HepG2 (cell line): ENCODE measurements around the gene SEZ6. TPM values are rescaled to one million over a fixed set of nuclear protein-coding genes. Genes with fewer than 3 reads are reported as not detected.

Experiments used
- ATAC-seq: fragments of 200-7000 bp; cut with Tn5 transposase; 3 replicates; pipeline ENCODE4 v1.9.1; 2020; ENCODE audit warnings: mild to moderate bottlenecking, moderate library complexity
- BruUV-seq: library from RNA; stranded (reverse); fragments of 400-500 nt; replicated peaks from 2 replicates; lab custom pipeline; 2021; lab: Mats Ljungman, UMichigan
- CTCF ChIA-PET: fragments of 300-600 bp; formaldehyde crosslinking; extraction: SDS; loops from one replicate; lab custom pipeline; 2021; ENCODE audit warnings: low total read pairs, inconsistent platforms, low intra/inter-chr PET ratio; lab: Yijun Ruan, JAX
- POLR2A ChIA-PET: fragments of 350-600 bp; sonication (Branson Sonifier 250); formaldehyde crosslinking; loops from one replicate; lab custom pipeline; 2020; ENCODE audit warnings: antibody characterized with exemption, inconsistent platforms; lab: Yijun Ruan, JAX
- DNase-seq: peaks from one replicate; pipeline ENCODE4 v3.0.0-alpha.2; 2015; ENCODE audit warnings: low spot score
- FAIRE-seq: peaks from 3 replicates; lab custom pipeline; 2011; peaks lifted over from hg19 to GRCh38; lab: Jason Lieb, UNC
- H2AFZ ChIP-seq: one replicate; pipeline ENCODE4 v1.6.1; 2011; ENCODE audit warnings: low read length, inconsistent platforms
- H3K27ac ChIP-seq: fragments of 300-600 bp; 3 replicates; pipeline ENCODE4 v1.8.0; 2011; ENCODE audit warnings: mixed run types, mild to moderate bottlenecking, mixed read lengths, low read length, inconsistent platforms; ENCODE audit not compliant: insufficient read depth; ENCODE audit errors: extremely low read length
- H3K27me3 ChIP-seq, 2 experiments: fragments of 200-600 bp in 1 of 2; 2 replicates in 1 of 2; 3 replicates in 1 of 2; pipeline versions ENCODE4 v1.6.0 to v1.8.0; 2011; ENCODE audit warnings: low read length in 2 of 2, mild to moderate bottlenecking in 2 of 2, moderate library complexity in 2 of 2, inconsistent platforms in 1 of 2; ENCODE audit not compliant: insufficient read depth in 2 of 2, control insufficient read depth in 1 of 2
- H3K36me3 ChIP-seq, 2 experiments: fragments of 200-600 bp in 1 of 2; replicated peaks in 1 of 2; 2 replicates in 1 of 2; 3 replicates in 1 of 2; pipeline versions ENCODE4 v1.5.1 to v1.8.0; 2011; ENCODE audit warnings: low read length in 2 of 2, inconsistent platforms in 1 of 2; ENCODE audit not compliant: insufficient read depth in 2 of 2, control insufficient read depth in 1 of 2
- H3K4me1 ChIP-seq: 2 replicates; pipeline ENCODE4 v1.5.1; 2012; ENCODE audit warnings: low read length, inconsistent platforms; ENCODE audit not compliant: insufficient read depth
- H3K4me2 ChIP-seq: 2 replicates; pipeline ENCODE4 v1.6.0; 2011; ENCODE audit warnings: low read depth, low read length, inconsistent platforms
- H3K4me3 ChIP-seq, 3 experiments: fragments of 200-600 bp in 1 of 3; sonication (generic), shearing (Covaris generic) in 1 of 3; replicated peaks in 1 of 3; 2 replicates each; pipeline ENCODE4 v1.5.1; 2011 to 2016; ENCODE audit warnings: low read length in 3 of 3, inconsistent platforms in 2 of 3, low read depth in 2 of 3, mild to moderate bottlenecking in 2 of 3, control low read depth in 1 of 3, mixed read lengths in 1 of 3; ENCODE audit not compliant: insufficient read depth in 1 of 3
- H3K79me2 ChIP-seq: one replicate; pipeline ENCODE4 v1.6.1; 2011; ENCODE audit warnings: low read length, inconsistent platforms; ENCODE audit not compliant: insufficient read depth
- H3K9ac ChIP-seq: 2 replicates; pipeline ENCODE4 v1.6.0; 2011; ENCODE audit warnings: mild to moderate bottlenecking, low read depth, low read length, inconsistent platforms; ENCODE audit not compliant: insufficient read depth
- H3K9me3 ChIP-seq: 2 replicates; pipeline ENCODE4 v1.5.1; 2012; ENCODE audit warnings: mild to moderate bottlenecking, low read length
- H4K20me1 ChIP-seq: 2 replicates; pipeline ENCODE4 v1.6.0; 2011; ENCODE audit warnings: inconsistent platforms, mild to moderate bottlenecking, low read length, moderate library complexity; ENCODE audit not compliant: insufficient read depth
- HOXD1 ChIP-seq: sonication (generic); formaldehyde crosslinking; IDR thresholded peaks from 2 replicates; pipeline ENCODE4 v1.5.0; 2020; ENCODE audit warnings: missing genetic modification reagents
- JUNB ChIP-seq: sonication (generic); formaldehyde crosslinking; IDR thresholded peaks from 2 replicates; pipeline ENCODE4 v1.8.0; 2022; ENCODE audit warnings: missing genetic modification reagents, mild to moderate bottlenecking, borderline replicate concordance
- NFE2L2 ChIP-seq: fragments of 150-350 bp; IDR thresholded peaks from 2 replicates; pipeline ENCODE4 v1.6.1; 2014; ENCODE audit warnings: low read length
- POLR2A ChIP-seq, 2 experiments: IDR thresholded peaks; 2 replicates each; pipeline ENCODE4 v1.6.1; 2011; ENCODE audit warnings: low read depth in 2 of 2, low read length in 2 of 2, mild to moderate bottlenecking in 1 of 2, moderate library complexity in 1 of 2; ENCODE audit not compliant: insufficient read depth in 1 of 2
- ZNF205 ChIP-seq: IDR thresholded peaks from 2 replicates; pipeline ENCODE4 v1.6.1; 2018; ENCODE audit warnings: missing biosample characterization, missing genetic modification reagents
- ZNF7 ChIP-seq: IDR thresholded peaks from 2 replicates; pipeline ENCODE4 v1.6.1; 2016; ENCODE audit warnings: missing biosample characterization, missing genetic modification reagents
- ZNF773 ChIP-seq: sonication (generic); formaldehyde crosslinking; IDR thresholded peaks from 2 replicates; pipeline ENCODE4 v1.4.0; 2020; ENCODE audit warnings: missing genetic modification reagents, borderline replicate concordance
- WGBS: methylation state at CpG from one replicate; pipeline ENCODE4 v1.1.6; 2017; ENCODE audit warnings: low lambda C conversion rate; 5-methylcytosine and 5-hydroxymethylcytosine counted together
- in situ Hi-C: cut with HindIII; loops from 2 replicates; pipeline ENCODE4 v1.10.0; 2017; ENCODE audit warnings: low pct_unique_long_range_greater_than_20kb; ENCODE audit not compliant: extremely low pct_ligation_motif_present
- intact Hi-C: fragments of 100-400 bp; cut with micrococcal nuclease; formaldehyde crosslinking; loops from one replicate; pipeline ENCODE4 v1.10.0; 2022; ENCODE audit not compliant: unreplicated experiment
- polyA plus RNA-seq, 8 experiments: library from polyadenylated mRNA; depleted of rRNA in 3 of 8; stranded (reverse) in 7 of 8; unstranded in 1 of 8; fragments of >200 nt; fragmentation: Illumina TruSeq in 4 of 8; extraction: Trizol in 4 of 8; gene quantifications; 2 replicates each; pipeline versions ENCODE4 v1.2.1 to v1.2.3, GENCODE V29; 2011 to 2016; ENCODE audit warnings: low read depth in 4 of 8, missing spikeins in 1 of 8, mixed read lengths in 1 of 8; ENCODE audit not compliant: insufficient read depth in 1 of 8
- total RNA-seq, 5 experiments: library from RNA; depleted of rRNA; stranded (reverse); fragments of >200 nt; fragmentation: Illumina TruSeq; extraction: Trizol; gene quantifications; 2 replicates each; pipeline ENCODE4 v1.2.3, GENCODE V29; 2016; ENCODE audit warnings: low read depth in 1 of 5
- TF ChIP-seq, protein P1 (sequence below): sonication (generic); formaldehyde crosslinking; IDR thresholded peaks from 2 replicates; pipeline ENCODE4 v1.4.0; 2020; ENCODE audit warnings: missing genetic modification reagents
- TF ChIP-seq, protein P2 (sequence below), 2 experiments: sonication (generic) in 1 of 2; formaldehyde crosslinking in 1 of 2; IDR thresholded peaks; 2 replicates each; pipeline versions ENCODE4 v1.4.0 to v1.6.1; 2016 to 2020; ENCODE audit warnings: borderline replicate concordance in 1 of 2, low read depth in 1 of 2, mild to moderate bottlenecking in 1 of 2, missing genetic modification reagents in 1 of 2

SEZ6 gene
- total and polyA plus RNA-seq, 2 of the 13 experiments (the other 11 are each of a cell fraction or from before 2014, with no cell fraction given) = not detected

DNA sequence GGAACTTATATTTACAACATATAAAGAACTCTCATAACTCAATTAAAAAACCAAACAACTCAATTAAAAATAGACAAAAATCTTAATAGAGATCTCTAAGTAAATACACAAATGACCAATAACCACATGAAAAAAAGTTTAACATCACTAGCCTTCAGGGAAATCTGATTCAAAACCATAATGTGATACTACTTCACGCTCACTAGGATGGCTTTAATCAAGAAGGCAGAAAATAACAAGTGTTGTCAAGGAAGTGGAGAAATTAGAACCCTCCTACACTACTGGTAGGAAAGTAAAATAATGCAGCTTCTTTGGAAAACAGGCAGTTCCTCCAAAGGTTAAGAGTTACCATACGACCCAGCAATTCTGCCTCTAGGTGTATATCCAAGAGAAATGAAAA is 62.9 kb downstream of the SEZ6 start:
- Histone ChIP-seq H3K79me2 (peaks cover 96% of the 10 kb centered on the region), H3K9ac (no peak overlapping the region), H3K4me2 (no peak overlapping the region), H3K27ac (no peak overlapping the region), H3K36me3 (peaks cover 6 to 18% of the 10 kb centered on the region in 2 experiments; a peak in 4 of 5 replicates), H3K4me3 (no peak overlapping the region), H2AFZ (no peak overlapping the region), H3K27me3 (no peaks in the 10 kb centered on the region), H3K4me1 (peaks cover 59% of the 10 kb centered on the region), H3K9me3 (no peaks in the 10 kb centered on the region), H4K20me1 (peaks cover 9% of the 10 kb centered on the region; the same call in 1 of the 2 replicates)
- FAIRE-seq (no peak), ATAC-seq (no peak), DNase-seq (no peak)
- 99% methylated on average over 2 of the region's 2 CpGs for WGBS
- intact Hi-C loops = no loop called here
- POLR2A ChIA-PET = no interaction called here
- TF ChIP-seq, protein P1, sequence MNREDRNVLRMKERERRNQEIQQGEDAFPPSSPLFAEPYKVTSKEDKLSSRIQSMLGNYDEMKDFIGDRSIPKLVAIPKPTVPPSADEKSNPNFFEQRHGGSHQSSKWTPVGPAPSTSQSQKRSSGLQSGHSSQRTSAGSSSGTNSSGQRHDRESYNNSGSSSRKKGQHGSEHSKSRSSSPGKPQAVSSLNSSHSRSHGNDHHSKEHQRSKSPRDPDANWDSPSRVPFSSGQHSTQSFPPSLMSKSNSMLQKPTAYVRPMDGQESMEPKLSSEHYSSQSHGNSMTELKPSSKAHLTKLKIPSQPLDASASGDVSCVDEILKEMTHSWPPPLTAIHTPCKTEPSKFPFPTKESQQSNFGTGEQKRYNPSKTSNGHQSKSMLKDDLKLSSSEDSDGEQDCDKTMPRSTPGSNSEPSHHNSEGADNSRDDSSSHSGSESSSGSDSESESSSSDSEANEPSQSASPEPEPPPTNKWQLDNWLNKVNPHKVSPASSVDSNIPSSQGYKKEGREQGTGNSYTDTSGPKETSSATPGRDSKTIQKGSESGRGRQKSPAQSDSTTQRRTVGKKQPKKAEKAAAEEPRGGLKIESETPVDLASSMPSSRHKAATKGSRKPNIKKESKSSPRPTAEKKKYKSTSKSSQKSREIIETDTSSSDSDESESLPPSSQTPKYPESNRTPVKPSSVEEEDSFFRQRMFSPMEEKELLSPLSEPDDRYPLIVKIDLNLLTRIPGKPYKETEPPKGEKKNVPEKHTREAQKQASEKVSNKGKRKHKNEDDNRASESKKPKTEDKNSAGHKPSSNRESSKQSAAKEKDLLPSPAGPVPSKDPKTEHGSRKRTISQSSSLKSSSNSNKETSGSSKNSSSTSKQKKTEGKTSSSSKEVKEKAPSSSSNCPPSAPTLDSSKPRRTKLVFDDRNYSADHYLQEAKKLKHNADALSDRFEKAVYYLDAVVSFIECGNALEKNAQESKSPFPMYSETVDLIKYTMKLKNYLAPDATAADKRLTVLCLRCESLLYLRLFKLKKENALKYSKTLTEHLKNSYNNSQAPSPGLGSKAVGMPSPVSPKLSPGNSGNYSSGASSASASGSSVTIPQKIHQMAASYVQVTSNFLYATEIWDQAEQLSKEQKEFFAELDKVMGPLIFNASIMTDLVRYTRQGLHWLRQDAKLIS (CRISPR knock-in tag) = no peak
- peak; percentile 79 for TF ChIP-seq ZNF7
- BruUV-seq = no TSS peak
- in situ Hi-C loops = no loop called here
- CTCF ChIA-PET = no interaction called here

DNA sequence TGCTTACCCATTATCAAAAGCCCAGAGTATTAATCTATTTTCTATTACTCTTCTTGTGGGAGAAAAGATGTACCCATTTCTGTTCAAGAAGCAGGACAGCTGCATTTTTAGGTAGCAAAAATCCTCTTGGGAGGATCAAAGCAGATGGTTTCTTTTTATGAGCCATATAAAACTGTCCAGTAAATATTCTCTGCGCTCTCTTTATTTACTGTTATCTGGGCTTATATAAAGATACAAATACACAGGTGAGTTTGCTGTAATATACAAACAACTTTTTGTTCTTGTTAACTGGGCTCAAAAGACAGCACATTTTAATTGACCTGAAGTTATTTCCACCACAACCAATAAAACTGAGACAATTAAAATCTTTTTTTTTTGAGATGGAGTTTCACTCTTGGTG is 64.6 kb downstream of the SEZ6 start:
- Histone ChIP-seq H3K36me3 (peaks cover 6 to 18% of the 10 kb centered on the region in 2 experiments; a peak in 4 of 5 replicates), H3K4me3 (no peak overlapping the region), H3K9me3 (no peaks in the 10 kb centered on the region), H3K9ac (no peak overlapping the region), H2AFZ (no peak overlapping the region), H3K27ac (no peak overlapping the region), H3K79me2 (peaks cover 96% of the 10 kb centered on the region), H3K27me3 (no peaks in the 10 kb centered on the region), H3K4me2 (no peak overlapping the region), H3K4me1 (peaks cover 59% of the 10 kb centered on the region), H4K20me1 (peaks cover 25% of the 10 kb centered on the region)
- no peak for ATAC-seq
- in situ Hi-C loops (no loop called here), intact Hi-C loops (no loop called here)
- DNase-seq = no peak
- no TSS peak for BruUV-seq
- ChIA-PET CTCF (no interaction called here), POLR2A (interaction anchor here (0.9 kb wide), 1 partner anchor 8 kb away, joined by 3 read pairs; no protein-coding TSS in a partner anchor)
- no peak for FAIRE-seq
- 100% methylated on average over 1 of the region's 1 CpG for WGBS
- TF ChIP-seq JUNB (CRISPR knock-in tag) = no peak
- no peak for TF ChIP-seq HOXD1 (CRISPR knock-in tag)
- no peak for TF ChIP-seq ZNF205 (CRISPR knock-in tag)
- TF ChIP-seq, protein P2, sequence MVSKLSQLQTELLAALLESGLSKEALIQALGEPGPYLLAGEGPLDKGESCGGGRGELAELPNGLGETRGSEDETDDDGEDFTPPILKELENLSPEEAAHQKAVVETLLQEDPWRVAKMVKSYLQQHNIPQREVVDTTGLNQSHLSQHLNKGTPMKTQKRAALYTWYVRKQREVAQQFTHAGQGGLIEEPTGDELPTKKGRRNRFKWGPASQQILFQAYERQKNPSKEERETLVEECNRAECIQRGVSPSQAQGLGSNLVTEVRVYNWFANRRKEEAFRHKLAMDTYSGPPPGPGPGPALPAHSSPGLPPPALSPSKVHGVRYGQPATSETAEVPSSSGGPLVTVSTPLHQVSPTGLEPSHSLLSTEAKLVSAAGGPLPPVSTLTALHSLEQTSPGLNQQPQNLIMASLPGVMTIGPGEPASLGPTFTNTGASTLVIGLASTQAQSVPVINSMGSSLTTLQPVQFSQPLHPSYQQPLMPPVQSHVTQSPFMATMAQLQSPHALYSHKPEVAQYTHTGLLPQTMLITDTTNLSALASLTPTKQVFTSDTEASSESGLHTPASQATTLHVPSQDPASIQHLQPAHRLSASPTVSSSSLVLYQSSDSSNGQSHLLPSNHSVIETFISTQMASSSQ (IDR thresholded peaks at IDR 0.05; ENCODE audit: low read depth) = no peak
- TF ChIP-seq, protein P2 (CRISPR knock-in tag; IDR thresholded peaks at IDR 0.05; ENCODE audit: borderline replicate concordance) = no peak
- TF ChIP-seq POLR2A (IDR thresholded peaks at IDR 0.05; ENCODE audit: insufficient read depth in 1 of 2, low read depth in 2 of 2, low read length in 2 of 2) = no peak
- TF ChIP-seq ZNF773 = no peak
- no peak for TF ChIP-seq NFE2L2
